Right cardiac atrium (tissue), 5 donors: ENCODE data around the gene MEI1. TPM values are rescaled to one million over a fixed set of nuclear protein-coding genes. Genes with fewer than 3 reads are reported as not detected.
"Not testable (repeated sequence)": the region's sequence is repeated elsewhere in the genome, so short reads cannot be mapped to it uniquely, and the experiment has no call there.

Experiments
- ATAC-seq, 2 donors: fragments of 200-7000 bp; cut with Tn5 transposase; one replicate each; pipeline versions ENCODE4 v1.8.0 to v1.9.1; 2020; ENCODE audit warnings: moderate library complexity in 2 of 2, mild to moderate bottlenecking in 1 of 2
- DNase-seq, 3 donors: peaks; one replicate each; pipeline ENCODE4 v3.0.0-alpha.2; 2020
- H3K27ac ChIP-seq: one replicate; pipeline ENCODE4 v1.5.1; 2013; ENCODE audit warnings: mild to moderate bottlenecking, low read length, control low read depth, moderate library complexity
- H3K27me3 ChIP-seq: one replicate; pipeline ENCODE4 v1.6.1; 2013; ENCODE audit not compliant: control insufficient read depth, insufficient read depth
- H3K4me1 ChIP-seq: one replicate; pipeline ENCODE4 v1.6.1; 2013; ENCODE audit warnings: low read length; ENCODE audit not compliant: control insufficient read depth, insufficient read depth
- H3K4me3 ChIP-seq: one replicate; pipeline ENCODE4 v1.5.1; 2013; ENCODE audit warnings: low read length, control low read depth
- H3K9me3 ChIP-seq: one replicate; pipeline ENCODE4 v1.6.1; 2013; ENCODE audit warnings: low read length; ENCODE audit not compliant: control insufficient read depth
- WGBS: extraction: QIAGEN DNeasy Blood & Tissue Kit; methylation state at CpG from one replicate; pipeline ENCODE4 v1.1.7; 2013; 5-methylcytosine and 5-hydroxymethylcytosine counted together
- intact Hi-C, 4 donors: fragments of 100-400 bp; cut with DNase I; formaldehyde crosslinking; loops; one replicate each; pipeline versions ENCODE4 v1.11.0 to v1.14.0; 2022 to 2023
- polyA plus RNA-seq: library from polyadenylated mRNA; stranded (reverse); fragments of 200-250 nt; gene quantifications from one replicate; pipeline ENCODE4 v1.2.3, GENCODE V29; 2013
- total RNA-seq, 4 donors: library from RNA; stranded (reverse); fragmentation: NEBNext Ultra II Directional; extraction: Animal tissue kit (Norgen Biotek cat#: 25700); gene quantifications; one replicate each; pipeline ENCODE4 v1.2.1, GENCODE V29; 2021
- donor health status: healthy with polysubstance abuse.
- donor health status: DM: no; HTN: yes; CAD: no.
- donor health status: DM: no; HTN: no; CAD: no.
- donor health status: DM: no; HTN: yes; CAD: no; lungs with severe emphysema.
- donor health status: DM: yes; HTN: yes; CAD: no.

The MEI1 gene
- total and polyA plus RNA-seq, 5 donors: 0.34 to 1.3 (median 0.94) TPM

DNA sequence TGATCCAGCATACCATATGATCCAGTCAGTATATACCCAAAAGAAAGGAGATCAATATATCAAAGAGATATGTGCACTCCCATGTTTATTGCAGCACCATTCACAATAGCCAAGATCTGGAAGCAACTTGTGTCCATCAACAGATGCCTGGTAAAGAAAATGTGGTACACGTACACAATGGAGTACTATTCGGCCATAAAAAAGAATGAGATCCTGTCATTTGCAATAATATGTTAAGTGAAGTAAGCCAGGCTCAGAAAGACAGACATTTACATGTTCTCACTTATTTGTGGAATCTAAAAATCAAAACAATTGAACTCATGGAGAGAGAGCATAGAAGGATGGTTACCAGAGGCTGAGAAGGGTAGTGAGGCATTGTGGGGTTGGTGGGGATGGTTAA is 37.6 kb upstream of the MEI1 start:
- 96% methylated on average over 2 of the region's 2 CpGs for WGBS
- Histone ChIP-seq H3K9me3 (no peaks in the 10 kb centered on the region), H3K4me1 (no peaks in the 10 kb centered on the region), H3K4me3 (no peak overlapping the region), H3K27me3 (no peaks in the 10 kb centered on the region), H3K27ac (no peak overlapping the region)
- DNase-seq (no peak), ATAC-seq (no peak)
- intact Hi-C loops: no loop called here

DNA sequence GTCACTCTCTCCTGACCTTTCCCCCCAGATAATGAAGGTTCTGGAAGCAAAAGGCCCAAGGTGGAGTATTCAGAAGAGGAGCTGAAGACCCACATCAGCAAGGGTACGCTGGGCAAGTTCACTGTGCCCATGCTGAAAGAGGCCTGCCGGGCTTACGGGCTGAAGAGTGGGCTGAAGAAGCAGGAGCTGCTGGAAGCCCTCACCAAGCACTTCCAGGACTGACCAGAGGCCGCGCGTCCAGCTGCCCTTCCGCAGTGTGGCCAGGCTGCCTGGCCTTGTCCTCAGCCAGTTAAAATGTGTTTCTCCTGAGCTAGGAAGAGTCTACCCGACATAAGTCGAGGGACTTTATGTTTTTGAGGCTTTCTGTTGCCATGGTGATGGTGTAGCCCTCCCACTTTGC is 35.7 kb upstream of the MEI1 start:
- H3K4me3 ChIP-seq, intact Hi-C loops, H3K27ac ChIP-seq: not testable (repeated sequence)

DNA sequence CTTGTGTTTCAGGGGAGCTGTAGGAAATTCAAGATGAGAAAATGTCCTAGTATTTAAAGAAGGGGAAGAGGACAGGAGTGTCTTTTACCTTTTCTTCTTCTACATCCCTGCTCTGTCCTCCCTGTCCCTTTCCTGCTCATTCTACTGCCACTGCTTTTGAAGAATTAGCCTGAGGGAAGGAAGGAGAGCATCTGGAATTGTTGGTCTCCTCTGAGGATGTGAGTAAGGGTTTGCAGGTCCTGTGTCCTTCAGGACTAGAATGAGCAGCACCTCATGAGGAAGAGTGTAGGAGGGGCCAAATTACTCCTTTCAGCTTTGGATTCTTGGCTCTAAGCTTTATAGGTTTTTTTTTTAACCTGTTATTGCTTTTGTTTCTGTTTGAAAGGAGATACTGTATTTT is 34.8 kb upstream of the MEI1 start:
- ATAC-seq (no peak), DNase-seq (no peak)
- intact Hi-C loops: no loop called here
- Histone ChIP-seq H3K4me1 (no peaks in the 10 kb centered on the region), H3K9me3 (no peaks in the 10 kb centered on the region), H3K27me3 (no peaks in the 10 kb centered on the region), H3K27ac (no peak overlapping the region), H3K4me3 (no peak overlapping the region)

More for the DNA sequence above, 35.7 kb upstream of the MEI1 start:
- not testable (repeated sequence) for DNase-seq, H3K9me3 ChIP-seq, H3K27me3 ChIP-seq, H3K4me1 ChIP-seq, ATAC-seq
- 81% methylated on average over 9 of the region's 9 CpGs for WGBS

GRCh38 chr22:41664951-41665350 is 34.4 kb upstream of the MEI1 start:
- Histone ChIP-seq H3K9me3 (no peaks in the 10 kb centered on the region), H3K27me3 (no peaks in the 10 kb centered on the region), H3K4me1 (no peaks in the 10 kb centered on the region), H3K27ac (peak overlapping the region; percentile 3), H3K4me3 (no peak overlapping the region)
- DNase-seq (no peak), ATAC-seq (no peak)
- intact Hi-C loops: no loop called here
- WGBS: 83% methylated on average over 3 of the region's 3 CpGs

DNA sequence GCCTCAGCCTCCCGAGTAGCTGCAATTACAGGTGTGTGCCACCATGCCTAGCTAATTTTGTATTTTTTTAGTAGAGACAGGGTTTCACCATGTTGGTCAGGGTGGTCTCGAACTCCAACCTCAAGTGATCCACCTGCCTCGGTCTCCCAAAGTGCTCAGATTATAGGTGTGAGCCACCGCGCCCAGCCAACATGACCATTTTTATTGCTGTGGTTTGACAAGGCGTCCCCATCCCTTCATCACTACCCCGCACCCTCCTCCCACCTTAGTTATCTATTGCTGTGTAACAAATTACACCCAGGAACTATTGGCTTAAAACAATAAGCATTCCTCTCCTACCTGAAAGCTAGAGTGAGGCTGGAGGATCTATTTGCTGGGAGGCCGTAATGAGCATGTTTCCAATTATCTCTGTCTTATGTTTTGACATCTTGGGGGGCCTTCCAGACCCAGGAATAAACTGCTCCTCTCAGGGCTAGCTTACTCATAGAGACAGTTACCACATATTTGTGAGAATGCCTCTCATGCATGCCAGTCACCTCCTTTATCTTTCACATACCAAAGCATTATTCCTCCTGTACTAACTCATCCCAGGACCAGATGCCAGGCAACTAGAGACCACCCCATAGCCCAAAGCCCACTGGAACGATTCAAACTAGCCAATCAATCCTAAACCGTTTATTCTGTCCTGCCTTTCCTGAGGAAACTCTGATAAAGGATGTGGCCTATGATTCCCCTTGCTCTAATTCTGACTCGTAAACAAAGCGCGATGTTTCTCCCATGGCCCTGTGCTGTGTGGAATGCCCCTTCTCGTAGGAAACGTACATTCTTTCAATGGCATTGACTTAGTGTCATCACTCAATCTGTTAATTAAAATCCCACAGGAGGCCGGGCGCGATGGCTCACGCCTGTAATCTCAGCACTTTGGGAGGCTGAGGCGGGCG is 30.1 kb upstream of the MEI1 start:
- Histone ChIP-seq H3K4me3 (no peak overlapping the region), H3K9me3 (no peaks in the 10 kb centered on the region), H3K27ac (no peak overlapping the region), H3K4me1 (no peaks in the 10 kb centered on the region), H3K27me3 (no peaks in the 10 kb centered on the region)
- DNase-seq (no peak), ATAC-seq (no peak)
- intact Hi-C loops: no loop called here
- 69% methylated on average over 21 of the region's 21 CpGs for WGBS

DNA sequence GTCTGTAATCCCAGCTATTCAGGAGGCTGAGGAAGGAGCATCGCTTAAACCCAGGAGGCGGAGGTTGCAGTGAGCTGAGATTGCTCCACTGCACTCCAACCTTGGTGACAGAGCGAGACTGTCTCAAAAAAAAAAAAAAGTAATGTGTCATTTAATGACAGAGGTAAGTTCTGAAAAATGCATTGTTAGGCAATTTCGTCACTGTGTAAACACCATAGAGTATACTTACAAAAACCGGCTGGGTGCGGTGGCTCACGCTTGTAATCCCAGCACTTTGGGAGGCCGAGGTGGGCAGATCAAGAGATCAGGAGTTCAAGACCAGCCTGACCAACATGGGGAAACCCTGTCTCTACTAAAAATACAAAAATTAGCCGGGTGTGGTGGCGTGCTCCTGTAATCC is 27.2 kb upstream of the MEI1 start:
- not testable (repeated sequence) for DNase-seq, H3K27me3 ChIP-seq, H3K27ac ChIP-seq, H3K4me3 ChIP-seq, ATAC-seq, H3K9me3 ChIP-seq, H3K4me1 ChIP-seq
- 94% methylated on average over 10 of the region's 10 CpGs for WGBS
- intact Hi-C loops: loop anchor here in 1 of 4 donors (10.0 kb wide), 1 partner anchor 63 kb away; no protein-coding TSS in a partner anchor

DNA sequence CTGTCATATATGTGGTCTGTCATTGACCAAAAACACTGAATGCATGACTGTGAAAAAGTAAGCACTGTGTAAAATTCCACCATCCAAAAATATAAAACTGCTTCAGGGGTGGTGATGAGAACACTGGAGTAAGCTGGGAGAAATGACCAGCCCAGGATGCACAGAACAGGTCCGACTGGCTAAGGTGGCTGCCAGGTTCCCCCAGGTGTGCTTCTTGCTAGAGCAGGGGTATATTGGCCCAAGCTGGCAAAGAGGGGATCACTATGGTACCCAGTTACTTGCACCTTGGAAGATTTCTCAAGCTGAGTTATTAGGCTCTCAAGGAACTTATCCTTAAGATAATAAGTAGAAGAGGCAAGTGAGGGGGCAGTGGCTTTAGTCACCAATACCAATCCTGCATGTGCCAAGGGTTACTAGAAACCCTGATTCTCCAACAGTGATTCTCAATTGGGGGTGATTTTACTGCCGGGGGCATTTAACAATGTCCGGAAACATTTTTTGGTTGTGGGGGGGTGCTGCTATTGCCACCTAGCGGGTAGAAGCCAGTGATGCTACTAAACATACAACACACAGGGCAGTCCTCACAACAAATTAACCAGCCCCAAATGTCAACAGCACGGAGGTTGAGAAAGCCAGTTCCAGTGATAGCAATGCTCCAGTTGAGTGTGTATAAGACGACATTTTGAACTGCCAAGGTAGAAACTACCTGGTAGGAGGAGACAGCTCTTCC is 26.4 kb upstream of the MEI1 start:
- Histone ChIP-seq H3K9me3 (no peaks in the 10 kb centered on the region), H3K27me3 (no peaks in the 10 kb centered on the region), H3K4me1 (peaks cover 4% of the 10 kb centered on the region), H3K27ac (no peak overlapping the region), H3K4me3 (no peak overlapping the region)
- WGBS: 56% methylated on average over 6 of the region's 6 CpGs
- ATAC-seq (no peak), DNase-seq (no peak)
- intact Hi-C loops: loop anchor here in 1 of 4 donors (10.0 kb wide), 1 partner anchor 62 kb away; no protein-coding TSS in a partner anchor

DNA sequence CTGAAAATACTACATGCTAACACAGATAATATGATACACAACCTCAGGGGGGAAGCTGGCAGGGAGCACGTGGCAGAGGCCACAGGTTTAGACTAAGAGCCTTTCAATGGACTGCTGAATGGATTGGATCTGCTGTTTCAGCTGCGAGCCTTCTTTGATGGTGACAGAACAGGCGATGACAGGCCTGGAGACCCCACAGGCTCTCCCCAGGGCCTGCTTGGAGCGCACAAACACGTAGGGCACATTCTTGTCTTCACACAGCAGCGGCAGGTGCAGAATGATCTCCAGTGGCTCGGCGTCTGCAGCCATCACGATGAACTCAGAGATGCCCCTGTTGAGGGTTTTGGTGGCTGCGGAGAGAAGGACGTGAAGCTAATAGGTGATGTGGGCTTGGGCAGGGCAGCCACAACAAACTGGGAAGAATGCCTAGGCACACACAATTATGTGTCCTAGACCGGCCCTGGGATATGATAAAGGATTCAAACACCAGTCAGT is 24.4 kb upstream of the MEI1 start:
- intact Hi-C loops: loop anchor here in 1 of 4 donors (10.0 kb wide), 1 partner anchor 60 kb away; no protein-coding TSS in a partner anchor
- no peak for ATAC-seq
- no peaks in the 10 kb centered on the region for H3K27me3 ChIP-seq
- 55% methylated on average over 12 of the region's 12 CpGs for WGBS
- DNase-seq: no peak
- H3K4me3 ChIP-seq: no peak overlapping the region
- no peaks in the 10 kb centered on the region for H3K9me3 ChIP-seq
- H3K4me1 ChIP-seq: peaks cover 4% of the 10 kb centered on the region
- H3K27ac ChIP-seq: peak overlapping the region; percentile 25

DNA sequence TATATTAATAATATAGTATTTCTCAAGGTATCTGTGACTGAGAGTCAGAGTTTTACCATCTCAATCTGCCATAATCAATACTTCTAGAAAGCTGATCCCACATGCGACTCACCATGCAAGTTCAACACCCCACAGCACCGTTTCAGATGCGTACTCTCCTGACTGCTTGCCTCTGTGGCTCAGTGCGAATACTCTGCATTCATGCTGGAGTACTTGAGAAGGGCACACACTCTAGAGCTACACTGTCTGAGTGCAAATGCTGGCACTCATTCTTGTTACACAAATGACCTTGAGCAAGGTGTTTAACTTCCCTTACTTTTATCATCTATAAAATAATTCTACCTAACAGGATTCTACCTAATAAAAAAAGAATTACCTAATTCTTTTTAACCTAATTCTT is 23.2 kb upstream of the MEI1 start:
- Histone ChIP-seq H3K4me1 (peaks cover 4% of the 10 kb centered on the region), H3K27me3 (no peaks in the 10 kb centered on the region), H3K4me3 (no peak overlapping the region), H3K9me3 (no peaks in the 10 kb centered on the region), H3K27ac (peak overlapping the region; percentile 20)
- DNase-seq: no peak
- WGBS: 71% methylated on average over 4 of the region's 4 CpGs
- intact Hi-C loops: loop anchor here in 1 of 4 donors (10.0 kb wide), 1 partner anchor 59 kb away; no protein-coding TSS in a partner anchor
- ATAC-seq: peak; percentile 46 to 57

DNA sequence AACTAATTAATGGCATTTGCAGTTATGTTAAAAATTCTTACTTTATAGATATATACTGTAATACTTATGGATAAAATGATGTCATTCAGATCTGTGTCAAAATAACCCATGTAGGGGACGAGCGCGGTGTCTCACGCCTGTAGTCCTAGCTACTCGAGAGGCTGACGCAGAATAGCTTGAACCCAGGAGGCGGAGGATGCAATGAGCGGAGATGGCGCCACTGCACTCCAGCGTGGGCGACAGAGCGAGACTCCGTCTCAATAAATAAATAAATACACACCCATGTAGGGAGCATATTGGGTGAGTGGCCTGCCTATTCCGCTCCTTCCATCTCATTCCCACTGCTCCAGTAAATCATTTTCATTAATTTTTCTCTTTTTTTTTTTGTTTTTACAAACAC is 17.7 kb upstream of the MEI1 start:
- H3K4me1 ChIP-seq: no peaks in the 10 kb centered on the region
- H3K27me3 ChIP-seq: no peaks in the 10 kb centered on the region
- H3K9me3 ChIP-seq: no peaks in the 10 kb centered on the region
- intact Hi-C loops: no loop called here
- 52% methylated on average over 14 of the region's 14 CpGs for WGBS
- peak overlapping the region; percentile 52 for H3K4me3 ChIP-seq
- H3K27ac ChIP-seq: no peak overlapping the region
- ATAC-seq: peak; percentile 5 to 22
- no peak for DNase-seq
